Stimulated activated CD8-positive, alpha-beta memory T cell treated with anti-CD3 and anti-CD28 coated beads, Interleukin-2, amount 100 ng/mL, for 48 hours (primary cell): ENCODE results near the gene GSG1L.

ENCODE experiments used
- DNase-seq, 2 donors: peaks; one replicate each; pipeline ENCODE4 v3.0.0-alpha.2; 2020; ENCODE audit warnings: low read depth in 2 of 2

The GSG1L gene

DNA sequence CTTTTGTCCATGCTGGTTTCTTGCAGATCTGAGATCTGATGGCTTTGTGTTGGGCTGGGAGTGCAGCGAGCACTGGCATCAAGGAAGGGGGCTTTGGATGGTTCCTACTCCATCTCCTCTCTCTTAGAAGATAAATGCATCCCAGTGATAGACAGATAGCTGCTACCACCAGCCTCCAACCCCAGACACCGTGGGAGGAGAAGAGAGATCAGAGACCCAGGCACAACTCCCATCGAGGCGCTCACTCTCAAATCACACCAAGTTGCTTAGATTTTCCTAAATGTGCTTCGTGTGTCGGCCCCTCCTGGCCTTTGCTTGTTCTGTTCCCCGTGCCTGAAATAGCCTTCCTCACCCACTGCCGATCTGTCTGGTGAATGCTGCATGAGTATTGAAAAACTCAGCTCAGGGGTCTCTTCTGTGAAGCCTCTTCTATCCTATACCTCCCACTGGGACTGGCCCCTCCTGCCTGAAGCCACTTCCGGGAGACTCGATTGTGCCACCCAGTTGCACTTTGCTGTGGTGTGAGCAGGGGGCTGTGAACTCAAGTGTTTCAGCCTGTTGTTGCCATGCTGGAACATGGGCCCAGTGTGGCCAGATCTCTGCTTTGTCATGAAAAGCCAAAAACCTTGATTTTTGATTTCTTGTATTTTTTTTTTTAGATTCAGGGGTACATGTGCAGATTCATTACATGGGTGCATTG lies 242.7 kb downstream of the GSG1L start:
- DNase-seq: no peak

DNA sequence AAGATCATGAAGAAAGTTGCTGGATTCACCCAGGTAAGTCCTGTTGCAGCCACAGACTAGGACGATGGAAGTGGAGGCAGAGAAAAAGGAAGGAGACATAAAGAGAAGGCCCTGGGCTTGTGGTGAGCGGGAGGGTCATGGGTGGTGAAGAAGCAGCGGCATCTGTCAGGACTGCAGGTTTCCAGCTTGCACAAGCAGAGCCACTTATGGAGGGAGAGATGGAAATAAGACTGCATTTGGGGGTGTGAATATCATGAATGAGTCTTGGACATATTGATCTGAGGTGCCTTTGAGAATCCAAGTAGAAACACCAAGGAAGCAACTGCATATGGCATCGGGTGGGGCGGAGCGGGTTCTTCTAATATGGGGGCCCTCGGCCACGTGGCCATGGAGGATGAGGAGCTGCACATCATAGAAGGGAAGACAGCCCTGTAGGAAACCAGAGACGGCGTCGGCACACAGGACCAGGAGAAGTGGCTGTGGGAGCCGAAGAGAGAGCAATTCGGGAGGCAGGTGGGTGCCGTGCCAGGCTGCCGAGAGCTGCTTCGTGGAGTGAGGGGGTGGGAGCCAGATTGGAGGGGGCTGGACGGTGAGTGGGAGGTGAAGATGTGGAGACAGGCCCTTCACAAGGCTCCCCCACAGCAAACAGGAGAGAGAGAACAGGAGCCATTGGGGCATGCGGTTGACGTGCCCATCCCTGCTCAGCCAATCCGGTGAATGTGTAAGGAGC lies 243.5 kb downstream of the GSG1L start:
- DNase-seq: no peak

DNA sequence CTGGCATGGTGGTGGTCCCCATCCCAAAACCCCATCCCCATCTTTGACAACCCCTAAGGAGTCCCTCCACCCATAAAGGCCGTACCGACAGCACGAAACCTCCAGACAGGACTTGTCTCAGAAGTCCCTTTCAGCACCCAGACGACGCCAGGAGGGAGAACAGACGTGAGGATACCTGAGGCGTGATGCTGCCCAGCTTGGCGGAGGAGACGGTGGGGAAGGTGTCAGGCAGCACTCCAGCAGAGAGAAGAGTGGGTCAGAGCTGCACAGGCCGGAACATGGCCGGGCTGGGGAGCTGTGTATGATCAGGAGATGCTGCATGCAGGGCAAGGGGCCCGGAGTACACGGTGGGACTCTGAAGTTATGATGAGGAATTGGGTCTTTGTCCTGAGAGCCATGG lies 244.2 kb downstream of the GSG1L start:
- DNase-seq: no peak

DNA sequence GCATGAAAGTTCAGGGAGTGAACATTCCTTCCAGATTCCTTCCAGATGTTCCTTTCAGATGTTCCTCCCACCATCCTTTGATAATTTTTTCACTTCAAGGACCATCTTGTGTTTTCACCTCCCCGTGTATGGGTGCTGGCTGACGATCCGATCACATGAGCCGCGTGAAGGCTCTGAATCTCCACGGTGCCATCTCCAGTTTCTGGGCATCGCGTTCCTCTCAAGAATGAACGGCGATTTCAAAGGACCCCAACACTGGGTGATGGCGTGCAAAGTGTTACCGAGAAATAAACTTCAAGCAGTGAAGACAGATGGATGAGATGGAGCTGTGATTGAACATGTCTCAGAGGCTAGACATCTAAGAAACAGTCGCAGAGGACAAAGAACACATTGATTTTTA lies 245.3 kb downstream of the GSG1L start:
- no peak for DNase-seq

DNA sequence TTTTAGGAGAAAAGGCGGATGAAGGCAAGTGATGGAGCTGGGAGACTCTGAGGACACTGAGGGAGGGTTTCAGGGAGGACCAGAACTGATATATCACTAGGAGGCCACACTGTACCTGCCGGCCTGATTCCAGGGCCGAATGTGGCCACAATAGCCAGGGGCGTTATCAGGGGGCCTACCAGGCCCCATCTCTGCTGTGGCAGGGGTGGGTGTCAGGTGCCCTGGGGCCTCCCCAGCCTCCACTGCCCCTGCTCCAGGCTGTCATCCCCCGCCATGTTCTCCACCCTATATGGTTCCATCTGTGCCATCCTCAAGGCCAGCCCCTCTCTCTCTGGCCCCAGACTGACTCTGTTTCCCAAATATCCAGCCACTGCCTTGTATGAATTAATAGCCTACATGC lies 246.5 kb downstream of the GSG1L start:
- DNase-seq: no peak

DNA sequence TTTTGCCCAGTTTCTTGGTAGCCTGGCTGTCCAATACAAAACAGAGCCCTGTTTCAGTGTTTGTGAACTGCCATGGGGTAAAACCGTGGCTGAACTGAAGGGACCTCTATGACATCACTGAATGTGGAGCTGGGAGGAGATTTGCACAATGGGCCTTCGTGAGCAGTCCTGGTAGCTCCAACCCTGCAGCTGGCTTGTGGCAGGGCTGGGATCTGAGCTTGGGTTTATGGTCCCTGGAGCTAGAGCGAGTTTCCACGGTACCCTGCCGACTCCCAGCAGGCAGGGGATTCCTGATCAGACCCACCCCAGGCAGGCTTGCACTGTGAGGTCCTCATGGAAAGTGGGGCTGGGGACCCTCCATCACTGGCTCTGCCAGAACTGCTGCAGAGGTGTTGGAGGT lies 247.0 kb downstream of the GSG1L start:
- DNase-seq: no peak

DNA sequence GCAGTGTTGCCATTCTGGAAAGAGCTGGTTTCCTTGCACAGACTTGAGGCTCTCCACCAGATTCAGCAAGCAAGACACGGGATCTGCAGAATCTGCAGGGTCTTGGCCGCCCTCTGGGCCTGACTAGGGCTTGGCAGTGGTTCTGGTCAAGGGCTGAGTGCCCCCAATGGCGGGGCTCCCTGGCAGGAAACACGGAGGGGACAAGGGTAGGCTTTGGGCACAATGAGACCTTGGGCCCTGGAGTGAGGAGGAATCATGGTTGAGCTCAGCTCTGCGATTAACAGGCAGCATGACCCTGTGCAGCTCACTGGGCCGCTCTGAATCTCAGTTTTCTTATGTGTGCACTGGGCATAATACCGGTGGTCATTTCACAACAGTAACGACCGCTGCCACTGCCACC lies 249.9 kb downstream of the GSG1L start:
- DNase-seq: no peak

DNA sequence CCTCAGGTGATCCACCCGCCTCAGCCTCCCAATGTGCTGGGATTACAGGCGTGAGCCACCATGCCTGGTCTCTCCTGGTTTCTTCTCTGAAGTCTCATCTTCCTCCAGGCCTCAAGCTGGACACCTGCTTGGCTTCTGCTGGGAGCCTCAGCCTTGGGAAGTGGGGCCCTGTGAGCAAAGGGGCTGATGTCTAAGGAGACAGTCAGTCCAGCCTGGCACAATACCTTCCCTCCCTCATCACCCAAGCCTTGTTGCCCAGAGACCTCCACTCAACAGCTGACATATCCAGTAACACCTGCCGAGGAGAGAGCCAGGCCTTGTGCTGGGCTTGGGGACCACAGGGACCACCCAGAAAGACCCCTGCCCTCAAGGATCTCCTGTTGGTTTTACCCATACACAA lies 251.6 kb downstream of the GSG1L start:
- no peak for DNase-seq

DNA sequence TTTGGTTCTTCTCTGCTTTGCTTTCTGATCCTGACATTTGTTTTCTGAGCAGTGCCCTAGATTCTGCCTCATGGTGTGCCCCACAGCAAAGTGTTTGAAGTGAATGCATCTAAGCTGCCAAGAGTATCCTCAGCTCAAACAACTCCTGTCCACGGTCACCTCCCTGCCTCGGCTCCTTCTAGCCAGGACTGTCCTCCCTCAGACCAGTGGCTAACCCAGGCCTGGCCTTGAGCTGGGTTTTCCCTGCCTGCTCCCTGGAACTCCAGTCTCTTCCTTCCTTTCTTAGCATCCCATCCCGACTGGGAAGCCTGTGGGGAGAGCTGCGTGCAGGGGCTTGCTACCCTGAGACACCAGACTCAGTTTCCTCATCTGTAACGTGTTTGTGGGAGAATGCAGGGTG lies 256.5 kb downstream of the GSG1L start:
- no peak for DNase-seq

DNA sequence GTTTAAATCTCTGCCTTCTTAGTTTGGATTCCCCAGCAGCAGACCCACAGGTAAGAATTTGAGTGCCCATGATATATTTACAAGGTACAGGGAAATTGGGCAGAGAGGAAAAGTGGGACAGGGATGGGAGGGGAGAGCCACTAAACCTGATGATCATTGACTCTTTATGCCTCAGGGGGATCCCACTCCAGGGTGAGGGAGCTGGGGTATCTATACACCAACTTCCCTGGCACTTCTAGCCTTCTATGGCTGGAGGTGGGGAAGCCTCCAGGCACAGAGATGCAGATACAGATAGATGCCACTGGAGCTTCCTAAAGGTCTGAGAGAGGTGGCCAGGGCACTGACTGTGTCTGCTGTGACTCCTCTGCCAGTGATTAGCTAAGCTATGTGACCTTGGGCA lies 257.1 kb downstream of the GSG1L start:
- DNase-seq: no peak

DNA sequence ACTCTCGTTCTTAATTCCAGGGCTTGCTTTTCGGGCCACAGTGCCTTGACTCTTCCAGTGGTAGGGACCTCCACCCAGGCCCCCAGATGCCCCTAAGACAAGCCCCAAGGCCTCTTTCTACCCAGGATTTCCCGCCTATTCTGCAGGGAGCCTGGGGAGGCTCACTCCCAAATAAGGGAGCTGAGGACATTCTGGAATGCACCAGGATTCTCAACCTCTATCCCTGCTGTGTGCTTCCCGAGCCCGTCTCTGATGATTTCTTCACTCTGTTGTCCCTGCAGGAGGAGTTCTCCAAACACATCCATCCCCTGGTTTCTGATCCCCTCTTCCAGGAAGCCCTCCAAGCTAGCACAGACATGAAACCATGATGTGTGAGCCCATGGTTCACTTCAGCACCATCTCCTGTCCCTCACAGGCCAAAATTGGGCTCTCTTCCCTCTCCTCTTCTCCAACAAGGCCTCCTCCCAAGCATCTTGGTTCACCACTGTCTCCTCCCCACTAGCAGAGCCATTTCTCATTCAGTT lies 257.6 kb downstream of the GSG1L start:
- DNase-seq: no peak

DNA sequence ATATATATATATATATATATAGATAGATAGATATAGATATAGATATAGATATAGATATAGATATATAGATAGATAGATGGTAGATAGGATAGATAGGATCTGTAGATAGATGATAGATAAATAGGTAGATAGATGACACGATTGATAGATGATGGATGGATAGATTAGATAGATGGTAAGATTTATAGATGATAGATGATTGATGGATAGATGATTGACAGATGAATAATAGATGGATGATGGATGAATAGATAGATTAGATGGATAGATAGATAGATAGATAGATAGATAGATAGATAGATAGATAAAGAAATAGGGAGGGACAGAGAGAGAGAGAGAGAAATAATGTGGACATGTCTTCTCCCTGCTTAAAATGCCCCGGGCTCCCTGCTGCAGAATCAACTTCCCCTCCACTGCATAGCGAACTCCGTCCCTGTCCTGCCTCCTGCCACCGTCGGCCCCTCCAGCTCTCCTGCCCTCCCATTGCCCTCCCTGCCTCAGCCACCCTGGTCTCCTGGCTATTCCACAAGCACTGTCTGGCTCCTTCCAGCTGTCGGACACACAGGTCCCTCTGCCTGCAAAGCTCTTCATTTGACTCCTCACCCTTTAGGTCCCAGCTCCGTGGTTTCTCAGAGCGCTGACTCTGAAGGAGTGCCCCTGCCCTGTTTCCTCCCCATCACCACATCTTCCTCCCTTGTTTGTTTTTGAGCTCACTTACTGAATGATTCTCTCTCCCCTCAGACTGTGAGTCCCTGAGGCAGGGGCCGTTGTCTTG lies 259.6 kb downstream of the GSG1L start:
- no peak for DNase-seq

DNA sequence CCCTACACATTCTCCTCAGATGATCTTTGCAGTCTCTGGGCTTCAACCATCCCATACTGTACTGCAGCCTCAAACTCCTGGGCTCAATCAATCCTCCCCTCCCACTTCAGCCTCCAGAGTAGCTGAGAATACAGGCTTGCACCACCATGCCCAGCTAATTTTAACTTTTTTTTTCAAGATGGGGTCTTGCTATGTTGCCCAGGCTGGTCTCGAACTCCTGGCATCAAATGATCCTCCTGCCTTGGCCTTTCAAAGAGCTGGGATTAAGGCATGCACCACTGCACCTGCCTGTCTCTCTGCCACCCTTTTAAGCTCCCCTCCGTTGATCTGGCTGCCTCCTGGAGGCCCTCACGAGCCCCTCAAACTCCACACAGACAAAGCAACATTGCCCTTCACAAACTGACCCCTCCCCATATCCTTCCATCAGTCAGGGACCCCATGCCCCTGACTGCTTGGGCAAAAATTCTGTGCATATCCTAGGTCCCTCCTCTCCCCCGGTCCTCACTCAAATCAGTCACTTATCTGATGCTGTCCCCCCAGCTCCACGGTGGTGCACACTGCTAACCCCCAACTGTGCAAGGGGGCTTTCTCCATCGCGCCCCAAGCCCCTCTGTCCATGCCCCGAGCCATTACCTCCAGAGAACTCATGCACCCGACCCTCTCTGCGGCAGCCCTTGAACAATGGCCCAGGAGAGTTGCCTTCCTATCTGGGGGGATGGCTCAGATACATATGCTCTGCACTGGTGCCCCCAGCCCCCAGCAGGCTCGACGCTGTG lies 260.7 kb downstream of the GSG1L start:
- no peak for DNase-seq

DNA sequence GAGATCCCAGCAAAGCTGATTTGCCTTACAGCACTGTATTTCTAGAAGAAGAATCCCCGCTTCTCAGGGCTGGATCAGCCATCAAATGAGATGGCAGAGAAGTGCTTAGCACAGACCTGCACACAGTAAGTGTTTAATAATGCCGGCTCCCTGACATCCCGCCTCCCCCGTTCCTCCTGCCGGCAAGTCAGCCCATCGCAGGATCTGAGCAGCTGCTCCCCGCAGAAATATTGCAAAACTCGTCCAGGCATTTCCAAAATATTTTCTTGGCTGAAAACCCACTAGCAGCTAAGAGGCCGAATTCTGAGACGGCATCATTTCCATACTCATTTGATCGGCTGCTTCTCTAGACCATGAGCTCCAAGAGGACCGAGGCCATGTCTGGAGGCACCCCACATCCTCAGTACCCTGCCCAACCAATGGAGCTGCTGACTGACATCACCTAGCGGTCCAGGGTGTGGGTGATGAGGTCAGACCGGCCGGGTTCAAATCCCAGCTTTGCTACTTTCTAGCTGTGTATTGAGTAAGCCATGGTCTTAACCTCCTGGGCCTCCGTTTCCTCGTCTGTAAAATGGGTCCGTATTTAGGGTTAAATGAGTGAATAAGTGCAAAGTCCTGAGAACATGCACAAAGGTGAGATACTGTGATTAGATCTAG lies 262.1 kb downstream of the GSG1L start:
- DNase-seq: no peak

DNA sequence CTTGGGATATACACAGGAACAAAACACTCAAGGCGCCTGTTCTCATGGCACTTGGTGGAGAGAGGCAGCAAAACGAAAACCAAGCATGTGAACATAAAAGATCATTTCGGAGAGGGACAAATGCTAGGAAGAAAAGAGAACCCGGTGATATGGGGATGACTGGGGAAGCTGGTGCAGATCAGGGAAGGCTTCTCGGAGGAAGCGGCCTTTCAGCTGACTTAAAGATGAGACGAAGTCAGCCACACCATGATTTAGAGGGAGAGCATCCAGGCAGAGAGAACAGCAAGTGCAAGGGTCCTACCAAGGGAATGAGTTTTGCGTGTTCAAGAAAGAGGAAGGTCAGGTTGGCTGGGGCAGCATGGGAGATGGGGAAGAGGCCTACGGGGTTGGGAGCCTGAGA lies 262.7 kb downstream of the GSG1L start:
- DNase-seq: no peak

DNA sequence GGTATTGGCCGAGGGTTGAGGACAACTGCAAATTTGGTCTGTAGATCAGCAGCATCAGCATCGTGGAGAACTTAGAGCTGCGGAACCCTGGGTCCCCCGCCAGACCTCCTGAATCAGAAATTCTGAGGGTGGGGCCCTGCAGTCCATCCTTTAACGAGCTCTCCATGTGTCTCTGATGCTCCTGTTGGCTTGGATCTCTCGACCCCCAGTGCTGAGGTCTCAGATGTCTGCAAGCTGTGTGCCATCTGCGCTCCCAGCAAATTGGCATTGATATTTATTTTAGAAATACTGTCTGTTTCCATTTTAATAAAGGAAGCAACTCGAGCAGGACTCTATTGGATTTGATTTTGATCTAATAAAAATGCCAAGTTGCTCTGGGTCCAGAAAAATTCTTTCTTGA lies 263.6 kb downstream of the GSG1L start:
- no peak for DNase-seq

DNA sequence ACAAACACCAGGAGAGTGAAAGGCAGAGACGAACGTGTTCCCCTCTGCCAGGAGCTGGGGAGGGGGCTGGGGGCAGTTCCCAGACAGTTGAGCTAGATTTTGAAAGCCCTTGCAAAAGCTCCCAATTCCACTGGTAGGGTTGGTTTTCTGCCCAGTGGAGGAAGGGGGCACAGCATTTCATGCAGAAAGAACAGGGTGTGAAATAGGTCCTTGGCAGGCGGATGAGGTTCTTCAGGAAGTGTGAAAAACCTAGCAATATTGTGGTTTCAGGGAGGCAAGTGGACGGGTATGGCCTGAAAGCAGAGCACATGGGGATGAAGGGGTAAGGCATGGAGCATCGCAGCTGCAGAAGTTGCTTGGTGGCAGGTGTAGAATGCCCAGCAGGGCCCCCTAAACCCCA lies 265.3 kb downstream of the GSG1L start:
- DNase-seq: no peak

DNA sequence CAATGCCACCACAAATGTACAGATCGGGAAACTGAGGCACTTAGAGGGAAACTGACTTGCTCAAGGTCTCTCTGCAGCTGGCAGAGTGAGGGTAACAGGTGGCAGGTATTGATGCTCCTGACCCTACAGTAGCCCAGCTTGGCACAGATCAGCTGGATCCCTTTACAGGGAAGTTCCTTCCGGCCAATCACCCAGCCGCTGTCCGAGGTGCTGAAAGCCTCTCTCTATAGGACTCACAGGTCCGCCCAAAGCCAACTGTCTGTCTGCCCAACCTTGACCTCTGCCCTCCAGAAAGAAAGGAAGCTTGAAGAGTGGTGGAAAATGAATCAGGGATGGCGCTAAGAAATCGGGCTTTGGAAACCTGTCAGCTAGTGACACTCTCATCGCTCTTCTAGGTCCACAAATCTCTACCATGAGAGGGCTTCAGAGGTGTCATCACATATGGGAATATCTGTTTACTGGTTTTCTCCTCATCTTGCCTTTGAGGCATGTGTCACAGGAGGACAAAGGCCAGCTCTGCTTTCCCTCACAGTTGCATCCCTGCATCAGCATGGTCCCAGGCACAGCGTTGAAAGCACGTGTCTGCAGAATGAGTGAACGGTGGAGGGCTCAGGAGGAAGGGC lies 267.4 kb downstream of the GSG1L start:
- DNase-seq: no peak

DNA sequence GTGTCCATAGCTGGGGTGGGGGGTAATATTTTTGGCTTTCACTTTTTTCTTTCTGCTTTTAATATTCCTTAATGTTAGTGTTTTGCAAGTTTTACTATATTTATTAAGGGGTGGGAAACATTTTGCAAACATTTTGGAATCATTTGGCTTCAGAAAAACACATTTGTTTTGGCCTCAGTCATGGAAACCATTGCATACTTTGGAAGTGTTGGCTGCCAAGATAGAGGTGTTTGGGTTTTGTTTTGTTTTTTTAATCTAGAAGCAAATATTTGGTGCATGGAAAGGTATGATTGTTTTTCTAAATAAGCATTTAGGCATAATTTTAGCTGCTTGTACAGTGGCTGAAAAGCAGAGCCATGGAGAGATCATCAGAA lies 270.3 kb downstream of the GSG1L start:
- DNase-seq: no peak

DNA sequence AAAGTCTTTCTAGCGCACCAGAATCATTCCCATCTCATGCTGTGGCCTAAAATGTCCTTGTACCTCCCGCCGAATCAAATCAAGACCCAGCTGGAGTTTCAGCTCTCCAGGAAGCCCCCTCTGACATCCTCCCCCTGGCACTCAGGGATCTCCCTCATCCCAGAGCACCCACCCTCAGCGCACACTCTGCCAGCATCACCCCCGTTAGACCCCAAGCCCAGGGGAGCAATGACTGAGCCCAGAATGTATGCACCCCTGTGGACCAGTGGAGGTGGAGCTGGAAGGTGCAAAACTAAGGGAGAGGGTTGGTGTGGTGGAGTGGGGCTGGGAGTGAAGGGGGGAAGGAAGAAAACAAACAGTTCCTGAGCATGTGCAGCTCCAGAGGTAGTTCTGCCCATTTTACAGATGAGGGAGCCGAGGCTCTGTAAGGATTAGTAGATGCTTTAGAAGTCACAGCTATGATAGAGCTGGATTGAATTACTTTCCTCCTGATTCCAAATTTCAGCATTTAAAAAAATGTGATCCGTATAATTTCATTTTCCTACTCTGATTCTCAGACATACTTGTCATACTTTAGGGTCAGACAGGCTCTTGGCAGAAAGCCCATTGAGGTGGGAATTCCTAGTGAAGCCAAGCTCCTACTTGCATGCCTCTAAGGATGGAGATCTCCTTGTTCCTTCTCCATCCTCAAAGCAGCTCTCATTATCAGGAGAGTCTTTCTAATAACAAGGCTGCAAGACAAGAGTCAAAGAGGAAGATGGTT lies 270.8 kb downstream of the GSG1L start:
- DNase-seq: no peak
